ENCODE measurements around the gene IGF2.

- TF ChIP-seq CTCF (IDR thresholded peaks at IDR 0.05): no peak
- no peak for TF ChIP-seq EP300 (IDR thresholded peaks at IDR 0.05)
Observed at GRCh38 chr11:2098691-2099515, 40.3 kb downstream of the IGF2 start.
